Peyer's patch (tissue), 4 donors: ENCODE results near the gene MAOA.
"Not testable (repeated sequence)": the region's sequence is repeated elsewhere in the genome, so short reads cannot be mapped to it uniquely, and the experiment has no call there.

Experiments used
- CTCF ChIP-seq, 6 experiments: fragments of 450-650 bp in 4 of 6; fragments of 200-600 bp in 2 of 6; sonication (generic) in 1 of 6; IDR thresholded peaks; one replicate each; pipeline ENCODE4 v1.5.1; 2017 to 2019; ENCODE audit warnings: antibody characterized with exemption in 6 of 6, mild to moderate bottlenecking in 3 of 6, moderate library complexity in 1 of 6
- POLR2A ChIP-seq, 2 donors: fragments of 450-650 bp; IDR thresholded peaks; one replicate each; pipeline ENCODE4 v1.5.1; 2017; ENCODE audit warnings: antibody characterized with exemption in 2 of 2, mild to moderate bottlenecking in 2 of 2, moderate library complexity in 2 of 2

- TF ChIP-seq CTCF, POLR2A (IDR thresholded peaks at IDR 0.05): not testable (repeated sequence)
These were observed 71.2 kb downstream of the MAOA start for GRCh38 chrX:43727254-43727653.
